ES-I3 (cell line): Measurements from ENCODE around the gene LYSMD2.

Experiments used
- H3K36me3 ChIP-seq: 2 replicates; pipeline ENCODE4 v1.6.1; 2013; ENCODE audit warnings: mild to moderate bottlenecking, low read length, control low read depth, moderate library complexity; ENCODE audit not compliant: insufficient read depth
- H3K4me1 ChIP-seq: 2 replicates; pipeline ENCODE4 v1.6.1; 2013; ENCODE audit warnings: mild to moderate bottlenecking, control low read depth, low read length; ENCODE audit not compliant: insufficient read depth
- H3K9ac ChIP-seq: 2 replicates; pipeline ENCODE4 v1.6.1; 2013; ENCODE audit warnings: low read depth, mild to moderate bottlenecking, low read length, moderate library complexity
- H3K9me3 ChIP-seq: 2 replicates; pipeline ENCODE4 v1.6.1; 2013; ENCODE audit warnings: mild to moderate bottlenecking, low read length, moderate library complexity; ENCODE audit not compliant: control insufficient read depth, insufficient read depth

LYSMD2 gene

DNA sequence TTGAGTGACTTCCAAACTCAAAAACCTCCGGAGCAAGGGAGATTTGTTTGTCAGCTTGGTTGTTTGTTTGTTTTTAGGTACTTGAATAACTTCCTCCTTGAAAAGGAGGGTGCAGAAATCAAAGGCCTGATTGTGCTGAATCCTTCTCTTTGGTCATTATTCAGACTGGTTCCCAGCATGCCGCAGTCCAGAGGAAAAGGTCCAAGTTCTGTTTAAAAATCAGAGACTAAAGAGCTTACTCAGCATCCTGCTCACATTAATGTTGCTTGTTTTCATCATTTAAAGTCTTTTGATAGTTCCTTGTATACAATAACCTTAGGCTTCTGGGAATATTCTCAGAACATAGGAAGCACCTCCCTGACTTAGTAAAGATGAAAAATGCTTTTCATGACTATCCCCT, 57.1 kb downstream of the LYSMD2 start:
- Histone ChIP-seq H3K9ac (no peak overlapping the region), H3K9me3 (no peaks in the 10 kb centered on the region), H3K36me3 (no peaks in the 10 kb centered on the region), H3K4me1 (no peaks in the 10 kb centered on the region)

DNA sequence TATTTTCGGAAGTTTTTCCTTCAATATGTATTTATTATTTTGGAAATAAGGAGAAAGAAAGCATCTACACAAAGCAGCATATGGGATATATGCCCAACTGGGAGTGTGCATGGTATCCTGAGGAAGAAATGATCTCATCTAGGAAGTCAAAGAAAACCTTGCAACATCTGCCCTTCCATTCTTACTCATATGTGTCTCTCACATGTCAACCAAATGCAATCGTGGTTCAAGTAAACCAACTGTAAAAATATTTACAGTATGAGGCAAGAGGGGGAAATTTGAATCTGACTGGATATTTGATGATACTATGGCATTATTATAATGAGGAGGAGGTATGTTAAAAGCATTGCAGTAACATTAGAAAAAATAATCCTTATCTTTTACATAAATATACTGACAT, 59.4 kb downstream of the LYSMD2 start:
- no peaks in the 10 kb centered on the region for H3K9me3 ChIP-seq
- H3K4me1 ChIP-seq, result no peaks in the 10 kb centered on the region
- H3K9ac ChIP-seq, result no peak overlapping the region
- H3K36me3 ChIP-seq, result no peaks in the 10 kb centered on the region

DNA sequence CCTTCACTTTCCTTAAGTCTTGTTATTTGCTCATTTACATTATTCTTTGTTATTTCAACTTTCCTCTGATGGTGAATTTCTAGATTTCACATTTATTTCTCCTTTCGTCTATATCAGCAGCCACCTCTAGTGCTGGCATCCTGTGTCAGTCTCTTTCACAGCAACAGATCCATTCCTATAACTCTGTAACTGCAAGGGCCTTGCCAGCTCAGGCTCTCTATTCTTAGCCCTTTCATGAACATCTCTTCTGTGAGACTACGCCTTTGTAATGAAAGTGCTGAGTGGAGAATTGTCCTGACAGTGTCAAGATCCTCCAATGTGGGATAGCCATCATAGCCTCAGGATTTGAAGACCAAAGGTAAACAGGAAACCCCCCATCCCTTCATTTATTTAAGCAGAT, 60.0 kb downstream of the LYSMD2 start:
- Histone ChIP-seq H3K9me3 (no peaks in the 10 kb centered on the region), H3K36me3 (no peaks in the 10 kb centered on the region), H3K9ac (no peak overlapping the region), H3K4me1 (no peaks in the 10 kb centered on the region)

DNA sequence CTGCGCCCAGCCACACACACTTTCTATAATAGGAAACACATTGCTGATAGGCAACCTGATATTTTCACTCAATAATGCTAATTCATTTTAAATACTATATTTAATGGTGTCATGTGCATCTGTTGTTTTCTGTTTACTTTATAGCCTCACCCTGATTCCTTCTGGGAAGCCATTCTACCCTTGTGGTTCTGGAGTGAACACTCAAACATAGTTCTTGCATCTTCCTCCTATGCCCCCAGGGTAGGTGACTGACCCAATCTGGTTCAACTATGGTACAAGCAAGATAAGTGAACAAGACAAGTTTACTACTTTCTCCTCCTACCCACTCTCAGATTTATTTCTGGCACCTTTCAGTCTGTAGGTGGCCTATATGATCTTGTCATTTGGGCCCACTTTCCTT, 60.4 kb downstream of the LYSMD2 start:
- peaks cover 2% of the 10 kb centered on the region; the same call in 1 of the 2 replicates for H3K4me1 ChIP-seq
- no peaks in the 10 kb centered on the region for H3K36me3 ChIP-seq
- H3K9me3 ChIP-seq, result no peaks in the 10 kb centered on the region
- no peak overlapping the region for H3K9ac ChIP-seq

DNA sequence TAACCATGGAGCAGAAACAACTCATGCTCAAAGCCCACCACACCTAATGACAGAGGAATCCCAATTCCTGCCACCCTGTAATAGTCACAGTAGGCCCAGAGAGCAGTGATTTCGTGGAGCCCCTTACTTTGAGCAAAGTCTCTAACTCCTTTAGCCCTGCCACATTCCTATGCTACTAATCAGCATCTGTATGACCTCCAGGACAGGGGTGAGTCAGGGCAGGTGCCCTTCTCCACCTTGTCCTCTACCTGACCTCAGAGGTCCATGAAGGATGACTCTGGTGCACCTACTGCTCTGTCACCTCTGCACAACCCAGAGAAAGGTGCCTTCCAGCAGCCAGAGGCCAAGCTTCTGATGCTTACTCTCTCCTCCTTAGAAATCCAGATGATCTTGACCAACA, 62.2 kb downstream of the LYSMD2 start:
- peaks cover 4% of the 10 kb centered on the region; the same call in 1 of the 2 replicates for H3K4me1 ChIP-seq
- no peak overlapping the region for H3K9ac ChIP-seq
- no peaks in the 10 kb centered on the region for H3K36me3 ChIP-seq
- H3K9me3 ChIP-seq, result no peaks in the 10 kb centered on the region
